BE2C (cell line): Measurements from ENCODE around the gene VWA5B1.
A peak's percentile ranks its signal among the peaks of the same experiment; 100 is the strongest.

Source experiments
- DNase-seq: peaks from one replicate; pipeline ENCODE4 v3.0.0-alpha.2; 2020
- H3K27me3 ChIP-seq: fragments of 250-450 bp; sonication (Bioruptor Pico); 2 replicates; pipeline ENCODE4 v1.5.1; 2020; ENCODE audit warnings: mild to moderate bottlenecking
- H3K36me3 ChIP-seq: fragments of 250-450 bp; sonication (Bioruptor Pico); 2 replicates; pipeline ENCODE4 v1.5.1; 2020; ENCODE audit warnings: mild to moderate bottlenecking
- H3K4me1 ChIP-seq: fragments of 250-450 bp; sonication (Bioruptor Pico); 2 replicates; pipeline ENCODE4 v1.5.1; 2020
- H3K4me3 ChIP-seq: 2 replicates; pipeline ENCODE4 v1.5.1; 2011; ENCODE audit warnings: low read depth, low read length
- H3K9me3 ChIP-seq: fragments of 250-450 bp; sonication (Bioruptor Pico); 2 replicates; pipeline ENCODE4 v1.5.1; 2020
- CTCF ChIP-seq: IDR thresholded peaks from 2 replicates; pipeline ENCODE4 v1.5.1; 2012; ENCODE audit warnings: mild to moderate bottlenecking, low read depth, low read length

Gene VWA5B1

GRCh38 chr1:20376171-20376570 lies 85.5 kb downstream of the VWA5B1 start:
- no peak for TF ChIP-seq CTCF
- DNase-seq, result no peak
- no peak overlapping the region for H3K4me3 ChIP-seq
- no peaks in the 10 kb centered on the region for H3K36me3 ChIP-seq
- no peaks in the 10 kb centered on the region for H3K4me1 ChIP-seq
- no peaks in the 10 kb centered on the region for H3K27me3 ChIP-seq
- no peaks in the 10 kb centered on the region for H3K9me3 ChIP-seq

DNA sequence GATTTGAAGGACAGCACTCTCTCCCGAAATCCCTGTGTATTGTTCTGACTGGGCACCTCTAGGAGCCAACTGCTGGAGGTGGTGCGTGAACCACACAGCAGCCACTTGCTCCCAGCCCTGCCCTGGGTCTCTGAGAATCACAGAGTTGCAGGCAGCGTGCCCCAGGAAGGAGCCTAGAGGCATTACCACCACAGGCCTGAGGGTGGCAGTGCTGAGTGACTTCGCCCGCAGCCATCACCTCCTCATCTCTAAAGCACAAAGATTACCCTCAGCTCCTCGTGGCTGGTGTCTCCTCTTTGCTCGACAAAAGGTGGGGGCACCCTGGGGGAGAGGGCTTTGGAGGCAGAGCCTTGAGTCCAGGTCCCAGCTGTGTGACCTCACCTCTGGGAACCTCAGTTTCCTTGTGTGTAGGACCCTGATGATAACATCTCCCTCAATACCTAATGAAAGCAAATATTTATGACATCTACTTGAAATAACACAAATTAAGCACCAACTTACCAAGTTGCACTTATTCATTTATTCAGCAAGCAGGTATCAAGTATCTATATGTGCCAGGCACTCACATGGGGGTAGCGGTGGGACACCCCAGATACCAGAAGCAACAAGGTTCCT lies 86.3 kb downstream of the VWA5B1 start:
- DNase-seq, result peak; percentile 48
- no peaks in the 10 kb centered on the region for H3K36me3 ChIP-seq
- TF ChIP-seq CTCF, result peak; percentile 67

DNA sequence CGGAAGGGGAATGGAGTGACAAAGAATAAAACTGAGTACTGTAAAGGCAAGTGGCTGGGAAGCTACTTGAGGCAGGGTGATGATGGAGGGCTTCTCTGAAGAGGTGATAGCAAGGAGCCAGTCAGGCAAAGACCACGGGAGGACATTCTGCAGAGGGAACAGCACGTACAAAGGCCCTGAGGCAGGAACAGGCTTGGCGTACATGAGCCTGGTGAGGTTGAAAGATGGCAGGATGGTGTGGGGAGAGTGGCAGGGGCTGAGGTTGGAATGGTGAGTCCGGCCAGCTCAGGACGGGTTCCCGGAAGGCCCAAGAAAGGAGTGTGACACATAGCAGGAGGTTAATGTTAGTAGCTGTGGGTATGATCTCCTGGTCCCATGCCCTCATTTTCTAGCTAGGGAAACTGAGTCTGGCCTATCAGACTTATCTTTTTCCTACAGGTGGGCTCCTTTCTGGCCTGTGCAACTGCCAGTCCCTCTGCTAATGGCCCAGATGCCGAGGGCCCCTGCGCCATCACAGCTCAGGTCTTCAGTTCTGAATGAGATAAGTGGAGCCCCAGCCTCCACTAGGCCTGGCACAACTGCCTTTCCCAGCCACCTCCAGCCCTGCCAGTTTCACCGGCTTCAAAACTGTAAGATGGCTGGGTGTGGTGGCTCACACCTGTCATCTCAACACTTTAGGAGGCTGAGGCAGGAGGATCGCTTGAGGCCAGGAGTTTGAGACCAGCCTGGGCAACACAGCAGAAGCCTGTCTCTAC lies 87.0 kb downstream of the VWA5B1 start:
- no peak for DNase-seq
- Histone ChIP-seq H3K4me3 (no peak overlapping the region), H3K36me3 (no peaks in the 10 kb centered on the region), H3K9me3 (no peaks in the 10 kb centered on the region), H3K4me1 (no peaks in the 10 kb centered on the region), H3K27me3 (no peaks in the 10 kb centered on the region)
- TF ChIP-seq CTCF, result no peak

More for the DNA sequence above, 86.3 kb downstream of the VWA5B1 start:
- Histone ChIP-seq H3K9me3 (no peaks in the 10 kb centered on the region), H3K4me3 (no peak overlapping the region), H3K27me3 (no peaks in the 10 kb centered on the region), H3K4me1 (no peaks in the 10 kb centered on the region)

DNA sequence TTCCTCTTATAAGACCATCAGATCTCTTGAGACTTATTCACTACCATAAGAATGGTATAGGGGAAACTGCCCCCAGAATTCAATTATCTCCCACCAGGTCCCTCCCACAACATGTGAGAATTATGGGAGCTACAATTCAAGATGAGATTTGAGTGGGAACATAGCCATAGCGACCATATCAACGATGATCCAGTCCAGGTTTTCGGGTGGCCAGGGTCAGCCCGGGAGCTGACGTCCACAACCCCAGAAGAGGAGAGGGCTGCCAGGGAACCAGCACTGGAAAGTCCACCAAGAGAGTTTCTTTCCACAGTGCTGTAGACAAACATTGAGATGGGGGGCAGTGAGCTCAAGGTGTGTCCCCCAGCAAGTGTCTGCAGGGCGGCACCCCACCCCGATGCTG lies 88.4 kb downstream of the VWA5B1 start:
- H3K36me3 ChIP-seq, result no peaks in the 10 kb centered on the region
- H3K9me3 ChIP-seq, result no peaks in the 10 kb centered on the region
- no peak for DNase-seq
- H3K4me1 ChIP-seq, result no peaks in the 10 kb centered on the region
- no peak for TF ChIP-seq CTCF
- H3K27me3 ChIP-seq, result no peaks in the 10 kb centered on the region
- no peak overlapping the region for H3K4me3 ChIP-seq

GRCh38 chr1:20380175-20380574 lies 89.5 kb downstream of the VWA5B1 start:
- TF ChIP-seq CTCF, result no peak
- no peak overlapping the region for H3K4me3 ChIP-seq
- no peaks in the 10 kb centered on the region for H3K27me3 ChIP-seq

DNA sequence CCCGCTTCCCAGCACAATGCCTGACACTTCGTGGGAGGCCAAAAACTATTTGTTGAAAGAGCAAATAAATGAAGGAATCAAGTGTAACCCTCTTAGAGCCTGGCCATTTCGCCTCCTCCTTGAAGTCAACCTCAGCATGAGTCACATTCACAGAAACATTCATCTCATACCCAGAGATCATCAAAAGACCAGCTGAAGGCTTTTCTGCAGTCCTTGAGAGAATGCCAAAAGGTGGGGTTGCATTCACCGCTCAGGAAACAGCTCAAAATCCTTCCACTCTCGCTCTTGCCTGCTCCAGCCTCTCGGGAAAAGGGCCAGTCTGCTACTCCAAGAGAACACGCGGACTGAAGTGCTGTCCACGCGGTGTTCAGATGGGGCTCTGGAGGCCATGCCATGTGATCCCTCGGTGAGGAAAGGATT lies 90.0 kb downstream of the VWA5B1 start:
- Histone ChIP-seq H3K27me3 (no peaks in the 10 kb centered on the region), H3K36me3 (no peaks in the 10 kb centered on the region), H3K4me3 (no peak overlapping the region), H3K9me3 (no peaks in the 10 kb centered on the region), H3K4me1 (no peaks in the 10 kb centered on the region)
- DNase-seq, result no peak
- TF ChIP-seq CTCF, result no peak

More at GRCh38 chr1:20380175-20380574, 89.5 kb downstream of the VWA5B1 start:
- no peaks in the 10 kb centered on the region for H3K9me3 ChIP-seq
- DNase-seq, result no peak
- no peaks in the 10 kb centered on the region for H3K36me3 ChIP-seq
- no peaks in the 10 kb centered on the region for H3K4me1 ChIP-seq
